NCI-H2029 treated with DMSO at 0.1 percent for 48 hours (cell line): ENCODE data around the gene SP9.

Source experiments
- DNase-seq: peaks from one replicate; lab custom pipeline; 2025; lab: John Stamatoyannopoulos, UW

The SP9 gene

GRCh38 chr2:174333372-174334277, 1.1 kb upstream of the SP9 start:
- DNase-seq = no peak

- no peak for DNase-seq
These were observed 457 bp upstream of the SP9 start for GRCh38 chr2:174334278-174334715.

GRCh38 chr2:174335254-174335987, 667 bp downstream of the SP9 start:
- DNase-seq = no peak

- no peak for DNase-seq
These were observed 1.3 kb downstream of the SP9 start for GRCh38 chr2:174335988-174336500.

- DNase-seq = no peak
These were observed 2.0 kb downstream of the SP9 start for GRCh38 chr2:174336501-174337336.

- DNase-seq = no peak
These were observed 2.8 kb downstream of the SP9 start for GRCh38 chr2:174337337-174338146.

GRCh38 chr2:174338147-174338605, 3.4 kb downstream of the SP9 start:
- no peak for DNase-seq

- no peak for DNase-seq
These were observed 4.2 kb downstream of the SP9 start for GRCh38 chr2:174338671-174339560.

GRCh38 chr2:174339561-174340399, 5.0 kb downstream of the SP9 start:
- no peak for DNase-seq

GRCh38 chr2:174340400-174341292, 5.9 kb downstream of the SP9 start:
- no peak for DNase-seq

GRCh38 chr2:174341293-174341994, 6.7 kb downstream of the SP9 start:
- no peak for DNase-seq

- DNase-seq = no peak
These were observed 7.4 kb downstream of the SP9 start for GRCh38 chr2:174341995-174342685.

- no peak for DNase-seq
These were observed 8.1 kb downstream of the SP9 start for GRCh38 chr2:174342686-174343342.

- no peak for DNase-seq
These were observed 8.5 kb downstream of the SP9 start for GRCh38 chr2:174343343-174343622.

GRCh38 chr2:174343623-174344455, 9.1 kb downstream of the SP9 start:
- no peak for DNase-seq
